ENCODE data around the gene RBMY1D.
"Not testable (repeated sequence)": the region's sequence is repeated elsewhere in the genome, so short reads cannot be mapped to it uniquely, and the experiment has no call there.

Gene RBMY1D

DNA sequence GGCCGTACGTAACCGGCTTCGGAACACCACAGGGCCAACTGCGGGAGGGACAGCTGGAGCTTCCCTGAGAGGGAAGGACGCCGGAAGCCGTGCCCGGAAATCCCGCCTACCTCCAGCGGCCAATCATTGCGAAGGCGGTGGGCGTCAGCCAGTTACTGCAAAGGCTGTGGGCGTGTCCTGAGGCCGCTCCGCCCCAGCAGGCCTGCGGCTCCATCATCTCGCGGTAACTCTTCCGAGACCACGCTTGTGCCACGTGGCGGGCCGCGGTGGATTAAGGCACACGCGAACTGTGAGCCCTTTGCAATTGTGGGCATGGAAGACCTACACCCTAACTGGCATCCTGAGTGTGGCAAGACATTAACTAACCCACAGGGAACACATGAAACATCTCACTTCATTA, at the start of gene RBMY1D:
RBMY1D (minus strand) TSS at position 101 of the 400 bp plus-strand sequence. CDS start 2,013 bp downstream, outside the sequence.
- DNase-seq, result not testable (repeated sequence)

DNA sequence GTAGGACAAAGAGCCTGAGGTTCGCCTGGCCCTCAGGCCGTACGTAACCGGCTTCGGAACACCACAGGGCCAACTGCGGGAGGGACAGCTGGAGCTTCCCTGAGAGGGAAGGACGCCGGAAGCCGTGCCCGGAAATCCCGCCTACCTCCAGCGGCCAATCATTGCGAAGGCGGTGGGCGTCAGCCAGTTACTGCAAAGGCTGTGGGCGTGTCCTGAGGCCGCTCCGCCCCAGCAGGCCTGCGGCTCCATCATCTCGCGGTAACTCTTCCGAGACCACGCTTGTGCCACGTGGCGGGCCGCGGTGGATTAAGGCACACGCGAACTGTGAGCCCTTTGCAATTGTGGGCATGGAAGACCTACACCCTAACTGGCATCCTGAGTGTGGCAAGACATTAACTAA, 23.6 kb upstream of the RBMY1D start, which contains the start of gene RBMY1E:
RBMY1E (minus strand) TSS at position 101 of the 400 bp plus-strand sequence. CDS start 1,978 bp downstream, outside the sequence.
- DNase-seq, result not testable (repeated sequence)

DNA sequence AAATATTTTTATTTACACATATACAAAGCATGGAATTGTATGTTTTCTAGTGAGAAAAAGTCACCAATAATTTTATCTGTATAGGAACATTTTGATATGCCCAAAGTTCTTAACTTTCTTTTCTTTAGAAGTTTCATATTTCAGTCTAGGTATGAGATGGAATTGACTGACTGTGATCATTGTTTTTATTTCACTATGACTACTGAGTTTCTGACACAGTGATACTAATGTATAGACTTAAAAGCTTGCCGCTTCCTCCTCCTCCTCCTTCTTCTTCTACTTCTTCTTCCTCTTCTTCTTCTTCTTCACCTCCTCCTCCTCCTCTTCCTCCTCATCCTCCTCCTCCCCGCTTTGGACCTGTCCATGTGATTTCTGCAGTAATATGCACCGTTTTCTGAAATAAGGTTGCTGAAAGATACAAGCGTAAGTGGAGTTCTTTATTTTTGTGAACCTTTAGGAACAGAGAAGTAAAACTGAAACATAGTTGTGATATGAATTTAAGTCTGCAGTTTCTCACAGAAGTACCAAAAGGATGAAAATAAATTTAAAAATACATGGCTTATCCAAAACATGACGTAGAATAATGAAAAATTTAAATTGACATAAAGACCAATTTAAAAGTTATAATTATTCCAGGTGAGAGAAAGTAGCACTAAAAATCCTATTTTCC, 24.8 kb downstream of the RBMY1D start:
- not testable (repeated sequence) for DNase-seq

DNA sequence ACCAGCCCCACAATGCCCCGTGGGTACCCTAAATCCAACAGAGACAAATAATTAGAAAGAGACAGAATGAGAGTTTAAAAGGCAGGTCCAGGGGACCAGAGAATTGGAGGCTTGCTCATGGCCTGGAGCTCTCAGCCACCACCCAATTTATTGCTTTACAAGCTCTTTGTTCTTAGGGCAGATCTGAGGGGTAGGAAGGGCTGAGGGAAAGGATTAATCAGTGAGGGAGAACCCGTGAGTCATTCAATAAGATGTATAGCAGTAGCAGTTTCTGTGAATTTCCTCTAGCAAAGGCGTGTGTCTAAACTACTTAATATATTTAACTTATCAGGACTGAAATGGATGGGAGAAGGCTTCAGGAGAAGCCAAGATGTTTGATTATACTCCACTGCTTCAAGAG, 48.8 kb downstream of the RBMY1D start:
- DNase-seq, result no peak

DNA sequence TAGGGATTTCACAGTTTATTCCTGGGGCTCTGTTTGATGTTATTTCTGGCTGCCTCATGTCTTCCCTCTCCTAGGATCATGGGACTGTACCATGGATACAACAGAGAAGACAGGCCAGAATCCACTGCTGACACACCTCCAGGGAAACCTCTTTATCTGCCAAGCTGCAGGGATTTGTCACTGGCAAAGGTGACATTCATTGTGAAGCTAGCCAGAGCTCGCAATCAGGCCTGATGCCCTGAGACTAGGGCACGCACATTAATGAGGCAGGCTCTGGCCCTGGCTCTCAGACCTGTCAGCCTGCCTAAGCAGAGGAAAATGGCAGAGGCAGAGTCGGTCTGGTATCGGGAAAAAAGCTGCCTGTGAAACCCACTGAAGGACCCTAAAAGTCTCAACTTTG, 52.2 kb downstream of the RBMY1D start:
- no peak for DNase-seq

DNA sequence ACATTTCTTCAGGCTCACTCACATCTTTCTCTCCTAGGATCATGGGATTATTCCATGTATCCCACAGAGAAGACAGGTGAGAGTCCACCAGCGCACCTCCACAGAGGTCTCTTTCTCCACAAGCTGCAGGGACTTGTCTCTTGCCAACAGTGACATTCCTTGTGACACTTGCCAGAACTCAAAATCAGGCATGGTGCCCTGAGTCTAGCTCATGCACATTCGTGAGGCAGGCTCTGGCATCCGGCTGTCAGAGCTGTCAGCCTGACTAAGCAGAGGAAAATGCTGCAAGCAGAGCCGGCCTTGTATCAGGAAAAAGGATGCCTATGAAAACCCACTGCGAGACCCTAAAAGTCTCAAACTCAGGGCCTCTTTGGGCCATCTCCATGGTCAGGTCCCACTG, 54.8 kb downstream of the RBMY1D start:
- DNase-seq, result no peak

DNA sequence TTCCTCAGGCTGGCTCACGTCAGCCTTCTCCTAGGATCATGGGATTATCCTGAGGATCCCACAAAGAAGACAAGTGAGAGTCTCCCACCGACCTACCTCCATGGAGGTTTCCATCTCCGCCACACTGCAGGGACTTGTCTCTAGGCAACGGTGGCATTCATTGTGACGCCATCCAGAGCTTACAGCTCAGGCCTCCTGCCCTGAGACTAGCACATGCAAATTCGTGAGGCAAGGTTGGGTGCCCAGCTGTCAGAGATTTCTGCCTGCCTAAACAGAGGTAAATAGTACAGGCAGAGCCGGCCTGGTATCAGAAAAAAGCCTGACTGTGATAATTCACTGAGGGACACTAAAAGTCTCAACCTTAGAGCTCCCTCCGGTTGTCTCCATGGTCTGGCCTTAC, 58.0 kb downstream of the RBMY1D start:
- no peak for DNase-seq

DNA sequence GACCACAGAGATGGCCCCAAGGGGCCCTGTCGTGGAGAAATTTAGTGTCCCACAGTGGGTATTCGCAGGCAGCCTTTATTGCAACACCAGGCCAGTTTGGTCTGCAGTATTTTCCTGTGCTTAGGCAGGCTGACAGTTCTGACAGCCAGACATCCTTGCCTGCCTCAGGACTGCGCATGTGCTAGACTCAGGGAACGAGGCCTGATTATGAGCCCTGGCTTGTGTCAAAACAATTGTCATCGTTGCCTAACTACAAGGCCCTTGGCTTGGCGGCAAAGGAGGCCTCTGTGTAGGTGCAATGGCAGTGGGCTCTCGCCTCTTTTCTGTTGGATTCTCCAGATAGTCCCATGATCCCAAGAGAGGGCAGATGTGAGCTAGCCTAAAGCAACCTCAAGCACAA, 59.3 kb downstream of the RBMY1D start:
- no peak for DNase-seq
